IPS-18a (cell line): ENCODE measurements around the gene PTPN9.
"Not testable (repeated sequence)": the region's sequence is repeated elsewhere in the genome, so short reads cannot be mapped to it uniquely, and the experiment has no call there.

ENCODE experiments used
- H3K27ac ChIP-seq: one replicate; pipeline ENCODE4 v1.5.1; 2013; ENCODE audit warnings: low read length
- H3K27me3 ChIP-seq: one replicate; pipeline ENCODE4 v1.6.1; 2013; ENCODE audit warnings: mild to moderate bottlenecking, low read length; ENCODE audit not compliant: control insufficient read depth, insufficient read depth
- H3K36me3 ChIP-seq: one replicate; pipeline ENCODE4 v1.6.1; 2013; ENCODE audit warnings: low read depth, low read length; ENCODE audit not compliant: control insufficient read depth
- H3K4me1 ChIP-seq: one replicate; pipeline ENCODE4 v1.6.1; 2013; ENCODE audit warnings: low read depth, low read length; ENCODE audit not compliant: control insufficient read depth
- H3K4me3 ChIP-seq: one replicate; pipeline ENCODE4 v1.5.1; 2013; ENCODE audit warnings: low read length
- H3K9ac ChIP-seq: one replicate; pipeline ENCODE4 v1.6.1; 2013; ENCODE audit warnings: mild to moderate bottlenecking, low read length, moderate library complexity
- H3K9me3 ChIP-seq: one replicate; pipeline ENCODE4 v1.6.1; 2013; ENCODE audit warnings: low read depth, low read length; ENCODE audit not compliant: control insufficient read depth

The PTPN9 gene

GRCh38 chr15:75450307-75451201 is 128.6 kb downstream of the PTPN9 start:
- peaks cover 3% of the 10 kb centered on the region for H3K36me3 ChIP-seq
- no peaks in the 10 kb centered on the region for H3K4me1 ChIP-seq
- peak overlapping the region; percentile 55 for H3K9ac ChIP-seq
- no peaks in the 10 kb centered on the region for H3K9me3 ChIP-seq
- peak overlapping the region; percentile 88 for H3K4me3 ChIP-seq
- no peaks in the 10 kb centered on the region for H3K27me3 ChIP-seq
- no peak overlapping the region for H3K27ac ChIP-seq

DNA sequence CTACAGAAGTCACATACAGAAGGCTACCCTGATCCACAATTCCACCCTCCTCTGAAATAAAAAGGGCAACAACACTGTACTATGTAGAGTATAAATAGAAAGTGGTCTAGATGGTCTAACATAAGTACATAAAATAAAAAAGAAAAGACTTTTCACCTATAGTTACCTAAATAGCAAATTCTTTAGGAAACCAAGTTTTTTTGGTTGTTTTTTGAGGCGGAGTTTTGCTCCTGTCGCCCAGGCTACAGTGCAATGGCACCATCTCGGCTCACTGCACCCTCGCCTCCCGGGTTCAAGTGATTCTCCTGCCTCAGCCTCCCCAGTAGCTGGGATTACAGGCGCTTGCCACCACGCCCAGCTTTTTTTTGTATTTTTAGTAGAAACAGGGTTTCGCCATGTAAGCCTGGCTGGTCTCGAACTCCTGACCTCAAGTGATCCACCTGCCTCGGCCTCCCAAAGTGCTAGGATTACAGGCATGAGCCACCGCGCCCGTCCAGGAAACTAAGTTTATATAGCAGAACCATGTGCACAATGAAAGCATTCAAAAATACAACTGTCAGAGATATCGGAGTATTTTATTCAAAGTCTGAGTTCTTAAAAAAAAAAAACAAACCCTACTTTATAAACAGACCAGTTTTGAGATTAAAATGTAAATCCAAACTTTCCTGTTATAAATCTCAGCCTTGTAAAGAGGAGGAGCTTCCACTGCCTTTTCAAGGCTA is 129.4 kb downstream of the PTPN9 start:
- peaks cover 3% of the 10 kb centered on the region for H3K36me3 ChIP-seq
- no peaks in the 10 kb centered on the region for H3K27me3 ChIP-seq
- peak overlapping the region; percentile 55 for H3K9ac ChIP-seq
- no peak overlapping the region for H3K27ac ChIP-seq
- H3K4me3 ChIP-seq = peak overlapping the region; percentile 88
- H3K9me3 ChIP-seq = no peaks in the 10 kb centered on the region
- H3K4me1 ChIP-seq = no peaks in the 10 kb centered on the region

DNA sequence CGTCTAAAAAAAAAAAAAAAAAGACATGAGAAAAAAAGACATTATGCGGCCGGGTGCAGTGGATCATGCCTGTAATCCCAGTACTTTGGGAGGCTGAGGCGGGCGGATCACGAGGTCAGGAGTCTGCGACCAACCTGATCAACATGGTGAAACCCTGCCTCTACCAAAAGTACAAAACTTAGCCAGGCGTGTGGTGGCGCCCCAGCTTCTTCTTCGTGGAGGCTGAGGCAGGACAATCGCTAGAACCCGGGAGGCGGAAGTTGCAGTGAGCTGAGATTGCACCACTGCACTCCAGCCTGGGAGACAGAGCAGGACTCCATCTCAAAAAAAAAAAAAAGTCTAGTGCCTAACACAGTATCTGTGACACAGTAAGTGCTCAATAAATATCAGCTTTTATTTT is 130.9 kb downstream of the PTPN9 start:
- not testable (repeated sequence) for H3K27ac ChIP-seq, H3K36me3 ChIP-seq, H3K4me1 ChIP-seq, H3K9ac ChIP-seq, H3K4me3 ChIP-seq, H3K9me3 ChIP-seq, H3K27me3 ChIP-seq

DNA sequence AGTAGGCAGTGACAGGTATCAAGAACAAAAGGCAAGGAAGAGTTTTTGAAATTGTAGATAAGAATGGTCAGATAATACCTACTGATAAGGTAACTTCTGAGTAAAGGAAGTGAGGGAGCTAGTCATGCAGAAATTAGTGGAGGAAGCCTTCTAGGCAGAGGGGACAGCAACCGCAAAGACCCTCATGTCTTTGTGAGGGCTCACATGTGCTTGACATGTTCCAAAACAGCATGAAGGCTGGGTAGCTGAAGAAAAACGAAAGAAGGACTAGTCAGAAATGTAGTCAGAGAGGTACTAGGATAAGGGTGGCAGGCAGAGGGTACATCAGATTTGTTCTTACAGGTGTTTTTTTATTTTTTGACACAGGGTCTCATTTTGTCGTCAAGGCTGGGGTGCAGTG is 133.0 kb downstream of the PTPN9 start:
- no peaks in the 10 kb centered on the region for H3K4me1 ChIP-seq
- no peak overlapping the region for H3K9ac ChIP-seq
- H3K4me3 ChIP-seq = no peak overlapping the region
- no peaks in the 10 kb centered on the region for H3K27me3 ChIP-seq
- peaks cover 13% of the 10 kb centered on the region for H3K36me3 ChIP-seq
- H3K27ac ChIP-seq = no peak overlapping the region
- no peaks in the 10 kb centered on the region for H3K9me3 ChIP-seq

DNA sequence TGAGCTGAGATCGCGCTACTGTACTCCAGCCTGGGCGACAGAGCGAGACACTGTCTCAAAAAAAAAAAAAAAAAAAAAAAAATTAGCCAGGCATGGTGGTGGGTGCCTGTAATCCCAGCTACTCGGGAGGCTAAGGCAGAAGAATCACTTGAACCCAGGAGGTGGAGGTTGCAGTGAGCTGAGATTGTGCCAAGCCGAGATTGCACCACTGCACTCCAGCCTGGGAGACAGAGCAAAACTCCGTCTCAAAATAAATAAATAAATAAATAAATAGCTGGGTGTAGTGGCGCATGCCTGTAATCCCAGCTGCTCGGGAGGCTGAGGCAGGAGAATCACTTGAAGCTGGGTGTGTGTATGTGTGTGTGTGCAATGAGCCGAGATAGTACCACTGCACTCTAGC is 133.8 kb downstream of the PTPN9 start:
- H3K27ac ChIP-seq, H3K9me3 ChIP-seq, H3K4me1 ChIP-seq, H3K9ac ChIP-seq, H3K4me3 ChIP-seq, H3K27me3 ChIP-seq: not testable (repeated sequence)
- H3K36me3 ChIP-seq = peaks cover 13% of the 10 kb centered on the region

DNA sequence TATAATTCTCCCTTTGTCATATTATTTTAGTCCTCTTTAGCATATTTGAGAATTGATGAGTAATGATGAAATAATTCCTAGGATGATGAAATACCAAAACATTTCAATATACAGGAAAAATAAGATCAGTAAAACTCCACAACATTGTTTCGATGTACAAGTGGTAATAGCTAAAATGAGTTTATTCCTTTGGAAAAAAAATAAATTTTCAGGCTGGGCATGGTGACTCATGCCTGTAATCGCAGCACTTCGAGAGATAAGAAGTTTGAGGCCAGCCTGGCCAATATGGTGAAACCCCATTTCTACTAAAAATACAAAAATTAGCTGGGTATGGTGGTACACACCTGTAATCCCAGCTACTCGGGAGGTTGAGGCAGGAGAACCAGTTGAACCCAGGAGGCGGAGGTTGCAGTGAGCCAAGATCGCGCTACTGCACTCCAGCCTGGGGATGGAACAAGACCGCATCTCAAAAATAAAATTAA is 135.1 kb downstream of the PTPN9 start:
- not testable (repeated sequence) for H3K4me1 ChIP-seq, H3K4me3 ChIP-seq, H3K27me3 ChIP-seq, H3K9me3 ChIP-seq, H3K9ac ChIP-seq, H3K27ac ChIP-seq
- peaks cover 13% of the 10 kb centered on the region for H3K36me3 ChIP-seq

- no peaks in the 10 kb centered on the region for H3K9me3 ChIP-seq
- no peak overlapping the region for H3K27ac ChIP-seq
- peaks cover 12% of the 10 kb centered on the region for H3K36me3 ChIP-seq
These were observed 141.4 kb downstream of the PTPN9 start for GRCh38 chr15:75437721-75438120.

GRCh38 chr15:75436881-75437280 is 142.2 kb downstream of the PTPN9 start:
- Histone ChIP-seq H3K4me1 (no peaks in the 10 kb centered on the region), H3K36me3 (peaks cover 12% of the 10 kb centered on the region), H3K27me3 (no peaks in the 10 kb centered on the region), H3K9me3 (no peaks in the 10 kb centered on the region), H3K9ac (no peak overlapping the region), H3K4me3 (no peak overlapping the region), H3K27ac (no peak overlapping the region)

More at GRCh38 chr15:75437721-75438120, 141.4 kb downstream of the PTPN9 start:
- H3K27me3 ChIP-seq = no peaks in the 10 kb centered on the region
- no peak overlapping the region for H3K4me3 ChIP-seq
- no peaks in the 10 kb centered on the region for H3K4me1 ChIP-seq
- no peak overlapping the region for H3K9ac ChIP-seq

- H3K27ac ChIP-seq = no peak overlapping the region
- H3K4me1 ChIP-seq = no peaks in the 10 kb centered on the region
- no peak overlapping the region for H3K4me3 ChIP-seq
- no peaks in the 10 kb centered on the region for H3K27me3 ChIP-seq
- no peaks in the 10 kb centered on the region for H3K9me3 ChIP-seq
- peaks cover 34% of the 10 kb centered on the region for H3K36me3 ChIP-seq
- peak overlapping the region; percentile 29 for H3K9ac ChIP-seq
These were observed 147.4 kb downstream of the PTPN9 start for GRCh38 chr15:75431682-75432081.

GRCh38 chr15:75431270-75431669 is 147.8 kb downstream of the PTPN9 start:
- Histone ChIP-seq H3K9me3 (no peaks in the 10 kb centered on the region), H3K4me1 (no peaks in the 10 kb centered on the region), H3K9ac (peak overlapping the region; percentile 29), H3K27me3 (no peaks in the 10 kb centered on the region), H3K36me3 (peaks cover 32% of the 10 kb centered on the region), H3K27ac (no peak overlapping the region), H3K4me3 (no peak overlapping the region)

DNA sequence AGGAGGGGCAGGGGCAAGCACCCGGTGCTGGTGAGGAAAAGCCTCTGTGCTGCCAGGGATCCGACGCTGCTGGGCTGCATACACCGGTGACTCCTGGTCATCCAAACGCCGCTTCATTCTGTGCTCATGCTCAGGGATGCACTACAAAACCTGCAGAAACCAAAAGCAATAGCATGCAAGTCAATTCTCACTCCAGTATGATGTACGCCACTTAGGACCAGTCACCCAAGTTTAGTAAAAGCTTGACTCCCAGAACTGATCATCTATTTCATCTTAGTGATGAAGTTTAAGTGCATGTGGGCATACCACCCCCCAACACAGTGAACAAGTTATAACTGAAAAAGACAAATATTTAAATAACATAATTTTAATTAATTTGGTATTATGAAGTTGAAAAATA is 148.9 kb downstream of the PTPN9 start:
- no peaks in the 10 kb centered on the region for H3K27me3 ChIP-seq
- peaks cover 28% of the 10 kb centered on the region for H3K36me3 ChIP-seq
- no peak overlapping the region for H3K9ac ChIP-seq
- no peak overlapping the region for H3K27ac ChIP-seq
- H3K9me3 ChIP-seq = no peaks in the 10 kb centered on the region
- H3K4me3 ChIP-seq = no peak overlapping the region
- H3K4me1 ChIP-seq = no peaks in the 10 kb centered on the region
